ENCODE results near the gene SLC43A1. TPM values are rescaled to one million over a fixed set of nuclear protein-coding genes. Genes with fewer than 3 reads are reported as not detected.

The SLC43A1 gene
- total RNA-seq, 1 experiment from 2014 or later = 11.8 TPM

GRCh38 chr11:57487021-57487778 is 28.3 kb downstream of the SLC43A1 start:
- TF ChIP-seq ATF3 (IDR thresholded peaks at IDR 0.05) (no peak), EZH2 (IDR thresholded peaks at IDR 0.05) (no peak), EZH2phosphoT487 (IDR thresholded peaks at IDR 0.05; ENCODE audit: borderline replicate concordance) (no peak), REST (IDR thresholded peaks at IDR 0.05; ENCODE audit: low read depth) (no peak), EGR1 (IDR thresholded peaks at IDR 0.05; ENCODE audit: low read depth) (no peak), CEBPB (IDR thresholded peaks at IDR 0.05; ENCODE audit: low read depth) (no peak), CBX3 (IDR thresholded peaks at IDR 0.05; ENCODE audit: low read depth) (no peak), ZBTB33 (IDR thresholded peaks at IDR 0.05; ENCODE audit: extremely low read depth, insufficient replicate concordance, low read length) (no peak), RAD21 (IDR thresholded peaks at IDR 0.05; ENCODE audit: low read depth) (no peak), JUND (IDR thresholded peaks at IDR 0.05) (no peak), POLR2A (IDR thresholded peaks at IDR 0.05; ENCODE audit: borderline replicate concordance, extremely low read depth, insufficient read depth, insufficient read length) (no peak), ELF1 (IDR thresholded peaks at IDR 0.05; ENCODE audit: borderline replicate concordance, low read depth) (no peak), FOSL1 (IDR thresholded peaks at IDR 0.05; ENCODE audit: low read depth) (no peak)
- no peak overlapping the region for H3K4me3 ChIP-seq (replicated peaks in 1 of 2; ENCODE audit: low read depth in 1 of 2, low read length in 2 of 2)
- H3K9me3 ChIP-seq (ENCODE audit: control insufficient read depth in 1 of 2, insufficient read depth in 1 of 2, low read depth in 1 of 2, low read length in 2 of 2) = no peaks in the 10 kb centered on the region
- ChIA-PET POLR2A (no interaction called here), CTCF (interaction anchor here (1.2 kb wide), 1 partner anchor 29 kb away, joined by 4 read pairs; no protein-coding TSS in a partner anchor), RAD21 (ENCODE audit: low non-redundant PET in 1 of 2, low total read pairs in 2 of 2, uncharacterized antibody in 2 of 2, unreplicated experiment in 2 of 2) (no interaction called here)
- H3K36me3 ChIP-seq (ENCODE audit: control insufficient read depth in 1 of 2, insufficient read depth in 2 of 2, low read length in 2 of 2) = no peaks in the 10 kb centered on the region
- H3K27ac ChIP-seq (ENCODE audit: low read depth, low read length) = no peak overlapping the region
- H3K4me2 ChIP-seq (ENCODE audit: low read length) = no peak overlapping the region
- H2AFZ ChIP-seq (ENCODE audit: low read depth, low read length, poor library complexity, severe bottlenecking) = no peak overlapping the region
- DNase-seq (ENCODE audit: low read depth, low spot score) (no peak), ATAC-seq (no peak)
- H3K27me3 ChIP-seq (ENCODE audit: insufficient read depth, low read length) = no peaks in the 10 kb centered on the region
- H3K4me1 ChIP-seq (ENCODE audit: control insufficient read depth in 1 of 2, insufficient read depth in 2 of 2, low read length in 2 of 2) = no peaks in the 10 kb centered on the region
- H3K79me2 ChIP-seq (ENCODE audit: insufficient read depth, low read length) = no peaks in the 10 kb centered on the region
- H4K20me1 ChIP-seq (ENCODE audit: insufficient read depth) = no peaks in the 10 kb centered on the region
- no peak overlapping the region for H3K9ac ChIP-seq (ENCODE audit: low read length)
- intact Hi-C loops (cut with micrococcal nuclease) = no loop called here
- no peaks in the 10 kb centered on the region for H3K9me2 ChIP-seq (ENCODE audit: insufficient read depth)
- BruUV-seq (replicated peaks) = no TSS peak
